Right ventricle myocardium inferior (tissue), 1 donor: ENCODE measurements around the gene AFMID. TPM values are rescaled to one million over a fixed set of nuclear protein-coding genes. Genes with fewer than 3 reads are reported as not detected.
"Not testable (repeated sequence)": the region's sequence is repeated elsewhere in the genome, so short reads cannot be mapped to it uniquely, and the experiment has no call there.

ENCODE experiments used
- ATAC-seq: fragments of 200-7000 bp; cut with Tn5 transposase; one replicate; pipeline ENCODE4 v1.9.1; 2020; ENCODE audit warnings: mild to moderate bottlenecking, moderate library complexity
- DNase-seq: peaks from one replicate; pipeline ENCODE4 v3.0.0; 2021; ENCODE audit errors: missing footprints
- intact Hi-C: fragments of 100-400 bp; cut with DNase I; formaldehyde crosslinking; loops from one replicate; pipeline ENCODE4 v1.11.0; 2022
- total RNA-seq: library from RNA; stranded (reverse); fragmentation: NEBNext Ultra II Directional; extraction: Animal tissue kit (Norgen Biotek cat#: 25700); gene quantifications from one replicate; pipeline ENCODE4 v1.2.1, GENCODE V29; 2021
- donor health status: DM: no; HTN: yes; CAD: no; lungs with severe emphysema.

Gene AFMID
- total RNA-seq, 1 donor from 2014 or later = 38.2 TPM

DNA sequence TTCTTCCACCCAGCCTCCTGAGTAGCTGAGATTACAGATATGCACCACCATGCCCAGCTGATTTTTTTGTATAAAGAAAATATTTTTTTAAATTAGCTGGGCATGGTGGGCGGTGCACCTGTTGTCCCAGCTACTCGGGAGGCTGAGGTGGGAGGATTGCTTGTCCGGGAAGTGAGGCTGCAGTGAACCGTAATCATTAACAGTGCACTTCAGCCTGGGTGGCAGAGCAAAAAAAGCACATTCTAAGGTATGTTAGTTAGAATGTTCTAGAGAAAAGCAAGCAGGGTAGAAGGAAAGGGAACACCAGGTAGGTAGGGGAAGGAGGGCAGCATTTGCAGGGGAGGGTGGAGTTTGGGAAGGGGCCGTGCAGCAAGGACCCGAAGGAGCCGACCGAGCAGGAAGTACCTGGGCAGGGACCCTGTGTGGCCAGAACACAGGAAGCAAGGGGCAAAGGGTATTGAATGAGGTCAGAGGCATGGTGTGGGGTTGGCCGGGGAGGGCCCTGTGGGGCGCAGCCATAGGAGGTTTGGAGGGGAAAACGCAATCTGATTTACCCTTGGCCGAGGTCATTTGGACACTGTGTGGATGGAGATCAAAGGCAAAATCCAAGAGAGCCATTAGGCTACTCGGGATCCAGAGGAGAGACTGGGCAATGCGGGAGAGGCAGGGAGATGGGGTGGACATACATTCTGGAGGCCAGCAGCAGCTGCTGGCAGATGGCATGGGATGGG lies 38.7 kb upstream of the AFMID start:
- DNase-seq = no peak
- intact Hi-C loops = no loop called here
- ATAC-seq = no peak

DNA sequence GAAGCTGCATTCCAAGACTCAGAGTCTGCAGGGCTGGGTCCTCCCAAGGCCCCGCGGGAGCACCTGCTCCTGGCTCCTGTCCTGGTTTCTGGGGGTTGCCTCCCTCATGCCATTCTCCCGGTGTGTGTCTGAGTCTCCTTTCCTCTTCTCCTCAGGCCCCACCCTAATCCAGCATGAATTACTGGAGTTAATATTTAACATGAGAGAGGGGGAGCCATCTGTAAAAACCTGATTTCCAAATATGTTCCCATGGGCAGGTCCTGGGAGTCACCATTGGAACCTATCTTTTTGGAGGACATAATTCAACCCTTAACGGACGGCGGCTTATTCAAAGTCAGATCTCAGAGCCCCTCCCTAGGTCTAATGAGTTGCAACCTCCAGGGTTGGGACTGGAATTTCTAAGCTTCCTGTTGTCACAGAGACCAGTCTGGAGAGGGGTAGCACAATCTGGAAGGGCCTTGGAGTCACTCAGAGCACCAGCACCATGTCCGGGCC lies 35.6 kb upstream of the AFMID start:
- DNase-seq (no peak), ATAC-seq (no peak)

GRCh38 chr17:78154903-78155811 lies 32.0 kb upstream of the AFMID start:
- DNase-seq = no peak
- no peak for ATAC-seq
- intact Hi-C loops = no loop called here

More for the DNA sequence above, 35.6 kb upstream of the AFMID start:
- intact Hi-C loops = no loop called here

DNA sequence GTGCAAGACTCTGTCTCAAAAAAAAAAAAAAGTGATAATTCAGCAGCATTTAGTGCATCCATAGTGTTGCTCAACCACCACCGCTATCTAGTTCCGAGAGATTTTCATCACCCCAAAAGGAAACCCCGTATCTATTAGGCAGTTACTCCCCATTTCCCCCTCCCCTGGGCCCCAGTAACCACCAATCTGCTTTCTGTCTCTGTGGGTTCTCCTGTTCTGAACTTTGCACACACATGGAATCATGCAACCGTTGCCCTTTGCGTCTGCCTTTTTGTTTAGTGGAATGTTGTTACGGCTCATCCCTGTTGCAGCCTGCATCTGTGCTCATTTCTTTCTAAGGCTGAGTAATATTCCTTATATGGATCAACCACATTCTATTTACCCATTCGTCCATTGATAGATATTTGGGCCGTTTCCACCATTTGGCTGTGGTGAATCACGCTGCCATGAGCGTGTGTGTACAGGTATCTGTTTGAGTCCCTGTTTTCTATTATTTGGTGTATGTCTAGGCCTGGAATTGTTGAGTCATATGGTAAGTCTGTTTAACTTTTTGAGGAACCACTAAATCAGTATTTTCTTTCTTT lies 27.5 kb upstream of the AFMID start:
- intact Hi-C loops = no loop called here
- DNase-seq (no peak), ATAC-seq (no peak)

- intact Hi-C loops = no loop called here
- ATAC-seq (no peak), DNase-seq (no peak)
Measured at GRCh38 chr17:78163881-78164747, 23.0 kb upstream of the AFMID start.

- DNase-seq (no peak), ATAC-seq (no peak)
- intact Hi-C loops = no loop called here
Measured at GRCh38 chr17:78164748-78165607, 22.2 kb upstream of the AFMID start.

DNA sequence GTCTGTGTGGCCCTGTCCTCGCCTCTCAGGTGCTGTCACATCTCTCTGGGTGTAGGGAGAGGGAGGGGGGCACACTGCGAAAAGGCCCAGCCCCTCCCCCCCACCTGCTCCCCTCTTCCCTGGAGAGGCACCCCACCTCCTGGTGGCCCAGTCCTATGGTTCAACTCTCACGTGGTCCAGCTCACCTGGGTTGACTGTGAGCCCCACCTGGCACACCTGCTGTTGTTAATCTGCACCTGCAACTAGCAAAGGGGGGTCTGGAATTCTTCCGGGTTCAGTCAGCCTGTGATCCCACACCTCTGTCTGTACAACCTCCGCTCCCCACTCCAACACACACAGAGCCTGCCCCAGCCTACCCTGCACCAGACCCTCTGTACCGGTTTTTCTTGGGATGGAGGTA lies 20.7 kb upstream of the AFMID start:
- ATAC-seq (no peak), DNase-seq (no peak)
- intact Hi-C loops = no loop called here

DNA sequence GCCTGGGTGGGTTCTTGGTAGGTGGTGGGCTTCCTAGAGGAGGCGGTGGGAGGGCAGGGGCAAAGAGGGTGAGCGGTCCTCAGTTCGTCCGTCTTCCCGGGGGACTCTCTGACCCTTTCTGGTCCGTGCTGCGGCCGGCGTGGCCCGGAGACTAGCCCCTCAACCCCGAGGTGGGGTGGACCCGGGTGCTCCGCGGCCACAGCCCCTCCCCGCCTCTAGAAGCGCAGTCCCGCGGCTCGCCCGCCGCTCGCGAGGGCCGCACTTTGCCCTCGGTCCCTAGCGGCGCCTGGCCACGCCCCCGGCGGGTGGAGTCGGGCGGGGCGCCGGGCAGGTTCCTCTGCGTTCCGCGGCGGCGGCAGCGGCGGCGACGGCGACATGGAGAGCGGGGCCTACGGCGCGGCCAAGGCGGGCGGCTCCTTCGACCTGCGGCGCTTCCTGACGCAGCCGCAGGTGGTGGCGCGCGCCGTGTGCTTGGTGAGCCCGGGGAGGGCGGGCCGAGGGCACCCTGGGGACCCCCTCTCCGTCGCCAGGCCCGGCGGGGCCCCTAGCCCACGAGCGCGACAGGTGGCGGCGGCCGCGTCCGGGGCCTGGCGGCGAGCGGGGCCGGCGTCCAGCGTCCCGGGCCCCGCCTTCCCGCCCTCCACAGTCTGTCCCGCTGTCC lies 18.8 kb upstream of the AFMID start, which contains the start of gene SYNGR2:
Gene SYNGR2 (plus strand): TSS at position 340 of the 661 bp plus-strand sequence. CDS start 36 bp downstream, at position 376.
- intact Hi-C loops = loop anchor here (2.0 kb wide), 1 partner anchor 24 kb away; no protein-coding TSS in a partner anchor
- peak; percentile 96 for DNase-seq
- peak; percentile 66 for ATAC-seq

DNA sequence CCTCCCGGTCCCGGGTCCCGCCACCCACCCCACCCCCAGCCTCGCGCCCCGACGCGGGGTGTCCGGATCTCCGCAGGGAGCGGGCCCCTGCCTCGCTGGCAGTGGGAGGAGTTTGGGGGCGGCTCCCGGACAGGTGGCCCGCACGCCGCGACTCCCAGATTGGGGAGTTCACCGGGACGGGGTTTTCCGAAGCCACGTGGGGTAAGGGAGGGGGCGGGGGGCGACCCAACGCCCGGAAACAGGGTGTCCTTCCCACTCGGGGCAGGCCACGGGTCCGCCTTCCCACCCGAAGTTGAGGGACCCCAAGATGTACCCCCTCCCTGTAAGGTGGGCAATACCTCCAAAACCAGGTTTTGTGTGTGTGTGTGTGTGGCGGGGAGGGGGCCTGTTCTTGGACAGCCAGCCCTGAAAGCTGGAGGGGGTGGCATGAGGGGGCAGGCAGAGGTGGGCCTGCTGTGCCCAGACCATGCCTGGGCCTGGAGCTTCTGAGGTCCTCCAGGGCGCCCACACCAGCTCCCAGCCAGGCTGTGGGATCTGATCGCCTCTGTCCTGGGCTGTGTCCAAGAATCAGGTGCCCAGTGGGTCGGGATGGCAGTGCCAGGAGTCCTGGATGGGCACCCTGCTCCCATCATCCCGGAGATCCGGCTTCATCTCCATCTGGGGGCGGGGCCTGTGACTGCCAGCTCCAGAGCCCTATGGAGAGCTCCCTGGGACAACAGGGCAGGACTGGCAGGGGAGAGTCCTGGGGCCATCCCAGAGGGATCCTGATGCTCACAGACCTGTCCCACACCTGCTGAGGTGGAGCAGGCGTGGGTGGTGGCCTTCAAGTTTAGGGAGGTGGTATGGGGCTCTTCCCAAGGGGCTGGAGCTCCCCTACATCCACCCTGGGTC lies 18.0 kb upstream of the AFMID start:
- intact Hi-C loops = loop anchor here (2.0 kb wide), 1 partner anchor 24 kb away; no protein-coding TSS in a partner anchor
- DNase-seq = no peak
- ATAC-seq = peak; percentile 27

DNA sequence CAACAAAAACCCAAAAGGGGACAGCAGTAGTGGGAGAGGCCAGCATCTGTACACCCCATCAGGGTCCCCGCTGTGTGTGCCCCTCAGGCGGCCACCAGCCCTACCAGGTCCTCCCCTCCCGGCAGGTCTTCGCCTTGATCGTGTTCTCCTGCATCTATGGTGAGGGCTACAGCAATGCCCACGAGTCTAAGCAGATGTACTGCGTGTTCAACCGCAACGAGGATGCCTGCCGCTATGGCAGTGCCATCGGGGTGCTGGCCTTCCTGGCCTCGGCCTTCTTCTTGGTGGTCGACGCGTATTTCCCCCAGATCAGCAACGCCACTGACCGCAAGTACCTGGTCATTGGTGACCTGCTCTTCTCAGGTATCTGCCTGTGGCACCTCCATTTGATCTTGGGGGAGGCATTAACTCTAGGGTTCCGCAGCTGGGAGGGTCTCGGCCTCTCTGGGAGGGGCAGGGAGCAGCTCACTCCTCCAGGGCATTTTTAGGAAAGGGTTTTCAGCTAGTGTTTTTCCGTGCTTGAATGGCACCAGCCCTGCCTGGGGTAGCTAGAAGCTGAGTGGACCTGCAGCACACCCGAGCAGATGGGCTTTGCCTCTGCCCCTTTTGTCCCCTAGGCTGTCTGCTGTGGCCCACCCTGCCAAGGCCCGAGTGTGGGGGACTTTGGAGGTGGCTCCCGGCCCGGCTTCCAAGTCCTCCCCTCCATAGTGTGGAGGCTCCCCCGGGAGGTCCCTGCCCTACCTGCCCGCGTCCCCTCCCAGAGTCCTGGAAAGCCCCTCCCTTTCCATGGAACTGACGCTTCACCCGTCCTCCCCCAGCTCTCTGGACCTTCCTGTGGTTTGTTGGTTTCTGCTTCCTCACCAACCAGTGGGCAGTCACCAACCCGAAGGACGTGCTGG lies 16.2 kb upstream of the AFMID start:
- DNase-seq (no peak), ATAC-seq (no peak)
- intact Hi-C loops = loop anchor here (5.0 kb wide), 1 partner anchor 44 kb away; the partner anchor contains the start of gene TMC6

- intact Hi-C loops = loop anchor here (5.0 kb wide), 1 partner anchor 44 kb away; the partner anchor contains the start of gene TMC6
- ATAC-seq, DNase-seq: not testable (repeated sequence)
Measured at GRCh38 chr17:78171591-78172248, 15.4 kb upstream of the AFMID start.

DNA sequence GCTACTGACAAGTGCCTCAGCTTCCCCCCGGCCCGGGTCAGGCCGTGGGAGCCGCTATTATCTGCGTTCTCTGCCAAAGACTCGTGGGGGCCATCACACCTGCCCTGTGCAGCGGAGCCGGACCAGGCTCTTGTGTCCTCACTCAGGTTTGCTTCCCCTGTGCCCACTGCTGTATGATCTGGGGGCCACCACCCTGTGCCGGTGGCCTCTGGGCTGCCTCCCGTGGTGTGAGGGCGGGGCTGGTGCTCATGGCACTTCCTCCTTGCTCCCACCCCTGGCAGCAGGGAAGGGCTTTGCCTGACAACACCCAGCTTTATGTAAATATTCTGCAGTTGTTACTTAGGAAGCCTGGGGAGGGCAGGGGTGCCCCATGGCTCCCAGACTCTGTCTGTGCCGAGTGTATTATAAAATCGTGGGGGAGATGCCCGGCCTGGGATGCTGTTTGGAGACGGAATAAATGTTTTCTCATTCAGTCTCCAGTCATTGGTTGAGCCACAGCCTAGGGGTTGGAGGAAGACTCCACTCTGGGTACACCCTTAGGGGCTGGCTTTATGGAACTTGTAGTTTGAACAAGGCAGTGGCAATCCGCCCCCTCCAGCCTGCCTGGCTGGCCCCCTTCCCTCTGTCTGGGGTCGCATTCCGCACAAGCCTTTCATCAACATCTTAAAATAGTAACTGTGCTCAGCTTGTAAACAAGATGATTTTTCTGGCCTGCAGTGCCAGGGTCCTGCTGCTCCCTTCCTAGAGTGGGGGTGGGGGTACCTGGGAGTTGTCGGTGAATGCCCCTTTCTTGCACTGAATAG lies 14.7 kb upstream of the AFMID start:
- peak; percentile 85 for DNase-seq
- intact Hi-C loops = loop anchor here (5.0 kb wide), 1 partner anchor 45 kb away; the partner anchor contains the start of gene TMC6
- peak; percentile 31 for ATAC-seq

DNA sequence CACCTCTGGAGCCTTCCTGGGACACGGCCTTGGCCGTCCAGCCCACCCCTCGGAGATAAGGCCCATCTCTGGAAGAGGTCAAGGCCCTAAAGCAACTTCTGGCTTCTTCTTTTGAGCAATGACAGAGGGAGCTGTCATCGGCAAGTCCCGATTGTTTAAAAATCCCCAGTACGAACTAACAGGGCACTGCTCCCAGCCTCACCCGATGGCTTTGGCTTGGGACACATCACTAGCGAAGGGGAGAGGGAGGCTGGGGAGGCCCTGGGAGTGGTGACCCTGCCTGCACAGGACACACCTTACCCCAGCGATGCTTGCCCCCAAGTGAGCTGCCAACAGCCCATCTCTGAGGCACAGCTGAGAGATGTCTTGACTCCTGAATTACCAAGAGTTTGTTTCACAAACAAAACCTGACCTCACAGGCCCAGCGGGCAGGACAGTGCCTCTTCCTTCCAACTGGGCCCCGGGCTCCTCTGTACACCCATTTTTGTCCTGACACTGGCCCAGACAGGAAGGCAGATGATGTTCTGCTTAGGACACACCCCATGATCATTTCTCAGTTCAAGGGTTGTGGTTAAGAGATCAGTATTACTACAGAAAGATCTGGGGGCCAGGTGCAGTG lies 14.0 kb upstream of the AFMID start:
- intact Hi-C loops = loop anchor here (5.0 kb wide), 1 partner anchor 46 kb away; the partner anchor contains the start of gene TMC6
- no peak for DNase-seq
- peak; percentile 6 for ATAC-seq
